GM12892 (cell line): ENCODE measurements around the gene AKAP13.

Source experiments
- POLR2A ChIP-seq: IDR thresholded peaks from 2 replicates; pipeline ENCODE4 v1.6.1; 2011; ENCODE audit warnings: low read depth, low read length, control low read depth
- POLR2AphosphoS5 ChIP-seq: IDR thresholded peaks from 2 replicates; pipeline ENCODE4 v1.6.1; 2011; ENCODE audit warnings: low read depth, low read length, control low read depth
- TAF1 ChIP-seq: IDR thresholded peaks from 2 replicates; pipeline ENCODE4 v1.6.1; 2011; ENCODE audit warnings: low read depth, mild to moderate bottlenecking, control low read depth, low read length, borderline replicate concordance

GRCh38 chr15:85398822-85399221 is 18.4 kb downstream of the AKAP13 start:
- TF ChIP-seq POLR2A (no peak), TAF1 (no peak), POLR2AphosphoS5 (no peak)
